Measurements from ENCODE around the gene CBLN3.

DNA sequence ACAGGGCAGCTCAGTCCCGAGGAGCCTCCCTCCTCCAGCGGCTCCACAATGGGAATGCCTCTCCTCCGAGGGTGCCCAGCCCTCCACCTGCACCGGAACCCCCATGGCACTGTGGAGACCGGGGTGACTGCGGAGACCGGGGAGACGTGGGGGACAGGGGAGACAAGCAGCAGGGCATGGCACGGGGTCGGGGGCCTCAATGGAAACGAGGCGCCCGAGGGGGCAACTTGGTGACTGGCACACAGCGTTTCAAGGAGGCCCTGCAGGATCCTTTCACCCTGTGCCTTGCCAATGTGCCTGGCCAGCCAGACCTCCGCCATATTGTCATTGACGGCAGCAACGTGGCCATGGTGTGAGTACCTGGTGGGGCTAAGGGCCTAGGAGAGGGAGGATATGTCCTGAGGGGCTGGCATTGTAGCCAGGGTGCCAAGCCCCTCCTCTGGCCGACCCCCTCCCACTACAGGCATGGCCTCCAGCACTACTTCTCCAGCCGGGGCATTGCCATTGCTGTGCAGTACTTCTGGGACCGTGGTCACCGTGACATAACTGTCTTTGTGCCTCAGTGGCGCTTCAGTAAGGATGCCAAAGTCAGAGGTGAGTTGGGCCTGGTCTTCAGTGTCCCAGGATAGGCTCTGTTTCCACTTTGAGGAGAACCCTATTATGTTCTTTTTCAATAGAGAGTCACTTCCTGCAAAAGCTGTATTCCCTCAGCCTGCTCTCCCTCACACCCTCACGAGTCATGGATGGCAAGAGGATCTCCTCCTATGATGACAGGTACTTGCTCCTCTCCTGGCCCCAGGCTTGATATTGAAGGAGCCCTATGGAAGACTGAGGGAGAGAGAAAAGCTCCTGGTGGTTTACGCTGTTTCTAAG lies 3.0 kb upstream of the CBLN3 start:
- TF ChIP-seq, protein P1, sequence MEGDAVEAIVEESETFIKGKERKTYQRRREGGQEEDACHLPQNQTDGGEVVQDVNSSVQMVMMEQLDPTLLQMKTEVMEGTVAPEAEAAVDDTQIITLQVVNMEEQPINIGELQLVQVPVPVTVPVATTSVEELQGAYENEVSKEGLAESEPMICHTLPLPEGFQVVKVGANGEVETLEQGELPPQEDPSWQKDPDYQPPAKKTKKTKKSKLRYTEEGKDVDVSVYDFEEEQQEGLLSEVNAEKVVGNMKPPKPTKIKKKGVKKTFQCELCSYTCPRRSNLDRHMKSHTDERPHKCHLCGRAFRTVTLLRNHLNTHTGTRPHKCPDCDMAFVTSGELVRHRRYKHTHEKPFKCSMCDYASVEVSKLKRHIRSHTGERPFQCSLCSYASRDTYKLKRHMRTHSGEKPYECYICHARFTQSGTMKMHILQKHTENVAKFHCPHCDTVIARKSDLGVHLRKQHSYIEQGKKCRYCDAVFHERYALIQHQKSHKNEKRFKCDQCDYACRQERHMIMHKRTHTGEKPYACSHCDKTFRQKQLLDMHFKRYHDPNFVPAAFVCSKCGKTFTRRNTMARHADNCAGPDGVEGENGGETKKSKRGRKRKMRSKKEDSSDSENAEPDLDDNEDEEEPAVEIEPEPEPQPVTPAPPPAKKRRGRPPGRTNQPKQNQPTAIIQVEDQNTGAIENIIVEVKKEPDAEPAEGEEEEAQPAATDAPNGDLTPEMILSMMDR (IDR thresholded peaks at IDR 0.05), result no peak
- no peak for TF ChIP-seq POLR2A (IDR thresholded peaks at IDR 0.05)
